ENCODE measurements around the gene COQ8A. TPM values are rescaled to one million over a fixed set of nuclear protein-coding genes. Genes with fewer than 3 reads are reported as not detected.
A peak's percentile ranks its signal among the peaks of the same experiment; 100 is the strongest.

Gene COQ8A
- total RNA-seq, 1 experiment from 2014 or later, result 35.3 TPM

DNA sequence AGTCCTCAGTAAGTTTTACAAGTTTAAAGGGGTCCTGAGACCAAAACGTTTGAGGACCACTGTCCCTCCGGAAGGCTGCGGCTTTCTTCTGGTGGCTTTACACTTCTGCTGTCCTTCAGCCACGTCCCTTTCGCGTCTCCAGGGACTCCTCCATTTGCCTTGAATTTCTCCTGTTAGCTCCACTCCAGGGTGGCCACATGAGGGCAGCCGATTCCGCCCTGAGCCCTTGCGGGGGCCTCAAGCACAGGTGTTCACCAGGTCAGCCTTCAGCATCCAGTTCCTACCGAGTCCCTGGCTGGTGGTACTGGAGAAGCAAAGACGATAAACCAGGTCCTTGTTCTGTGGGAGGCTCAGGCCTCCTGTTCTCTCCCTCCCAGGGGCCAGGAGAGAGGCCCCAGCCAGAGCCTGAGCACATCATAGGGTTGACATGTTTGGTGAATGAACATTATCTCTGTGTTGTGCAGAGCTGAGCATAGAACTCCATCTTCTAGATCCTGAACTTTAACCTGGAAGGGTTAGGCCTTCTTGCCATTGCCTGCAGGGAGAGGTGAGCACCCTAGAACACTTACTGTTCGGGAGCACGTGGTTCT is 27.4 kb upstream of the COQ8A start:
- Histone ChIP-seq H3K27ac (ENCODE audit: low read depth, low read length) (no peak overlapping the region), H3K9me2 (ENCODE audit: insufficient read depth) (no peaks in the 10 kb centered on the region), H3K4me1 (ENCODE audit: control insufficient read depth in 1 of 2, insufficient read depth in 2 of 2, low read length in 2 of 2) (no peaks in the 10 kb centered on the region), H3K4me2 (ENCODE audit: low read length) (no peak overlapping the region), H3K36me3 (ENCODE audit: control insufficient read depth in 1 of 2, insufficient read depth in 2 of 2, low read length in 2 of 2) (no peaks in the 10 kb centered on the region; a peak in 2 of 4 replicates), H4K20me1 (ENCODE audit: insufficient read depth) (no peaks in the 10 kb centered on the region), H3K4me3 (replicated peaks in 1 of 2; ENCODE audit: low read depth in 1 of 2, low read length in 2 of 2) (no peak overlapping the region), H3K79me2 (ENCODE audit: insufficient read depth, low read length) (no peaks in the 10 kb centered on the region), H3K27me3 (ENCODE audit: insufficient read depth, low read length) (no peaks in the 10 kb centered on the region), H2AFZ (ENCODE audit: low read depth, low read length, poor library complexity, severe bottlenecking) (no peak overlapping the region), H3K9ac (ENCODE audit: low read length) (no peak overlapping the region), H3K9me3 (ENCODE audit: control insufficient read depth in 1 of 2, insufficient read depth in 1 of 2, low read depth in 1 of 2, low read length in 2 of 2) (no peaks in the 10 kb centered on the region)
- POLR2A ChIA-PET, result no interaction called here
- no peak for DNase-seq (ENCODE audit: low read depth, low spot score)
- RAD21 ChIA-PET (ENCODE audit: low non-redundant PET in 1 of 2, low total read pairs in 2 of 2, uncharacterized antibody in 2 of 2, unreplicated experiment in 2 of 2), result interaction anchor here in 1 of 2 experiments (0.6 kb wide), 1 partner anchor 540 kb away, joined by 3 read pairs; no protein-coding TSS in a partner anchor
- CTCF ChIA-PET, result interaction anchor here (1.1 kb wide), 1 partner anchor 524 kb away, joined by 3 read pairs; no protein-coding TSS in a partner anchor
- TF ChIP-seq CEBPB (IDR thresholded peaks at IDR 0.05; ENCODE audit: low read depth), result no peak
- TF ChIP-seq SP1 (IDR thresholded peaks at IDR 0.05; ENCODE audit: low read depth), result no peak
- TF ChIP-seq FOSL1 (IDR thresholded peaks at IDR 0.05; ENCODE audit: low read depth), result no peak
- peak; percentile 61 for TF ChIP-seq RAD21 (IDR thresholded peaks at IDR 0.05; ENCODE audit: low read depth)
- no peak for TF ChIP-seq EZH2 (IDR thresholded peaks at IDR 0.05)
- TF ChIP-seq, protein P1, sequence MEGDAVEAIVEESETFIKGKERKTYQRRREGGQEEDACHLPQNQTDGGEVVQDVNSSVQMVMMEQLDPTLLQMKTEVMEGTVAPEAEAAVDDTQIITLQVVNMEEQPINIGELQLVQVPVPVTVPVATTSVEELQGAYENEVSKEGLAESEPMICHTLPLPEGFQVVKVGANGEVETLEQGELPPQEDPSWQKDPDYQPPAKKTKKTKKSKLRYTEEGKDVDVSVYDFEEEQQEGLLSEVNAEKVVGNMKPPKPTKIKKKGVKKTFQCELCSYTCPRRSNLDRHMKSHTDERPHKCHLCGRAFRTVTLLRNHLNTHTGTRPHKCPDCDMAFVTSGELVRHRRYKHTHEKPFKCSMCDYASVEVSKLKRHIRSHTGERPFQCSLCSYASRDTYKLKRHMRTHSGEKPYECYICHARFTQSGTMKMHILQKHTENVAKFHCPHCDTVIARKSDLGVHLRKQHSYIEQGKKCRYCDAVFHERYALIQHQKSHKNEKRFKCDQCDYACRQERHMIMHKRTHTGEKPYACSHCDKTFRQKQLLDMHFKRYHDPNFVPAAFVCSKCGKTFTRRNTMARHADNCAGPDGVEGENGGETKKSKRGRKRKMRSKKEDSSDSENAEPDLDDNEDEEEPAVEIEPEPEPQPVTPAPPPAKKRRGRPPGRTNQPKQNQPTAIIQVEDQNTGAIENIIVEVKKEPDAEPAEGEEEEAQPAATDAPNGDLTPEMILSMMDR (IDR thresholded peaks at IDR 0.05 in 2 of 3, conservative IDR thresholded peaks at IDR 0.05 in 1 of 3; ENCODE audit: borderline replicate concordance in 1 of 3, insufficient read depth in 1 of 3, low read depth in 2 of 3, low read length in 2 of 3), result 0 out of 6 replicates have a peak, but pooled peaks of 2 of the 3 experiments have one; percentile 14 to 19
- no peak for TF ChIP-seq ZFX (IDR thresholded peaks at IDR 0.05)
- intact Hi-C loops (cut with micrococcal nuclease), result no loop called here
- ATAC-seq, result peak; percentile 63; the same call in 1 of the 2 replicates
- no TSS peak for BruUV-seq (replicated peaks)

DNA sequence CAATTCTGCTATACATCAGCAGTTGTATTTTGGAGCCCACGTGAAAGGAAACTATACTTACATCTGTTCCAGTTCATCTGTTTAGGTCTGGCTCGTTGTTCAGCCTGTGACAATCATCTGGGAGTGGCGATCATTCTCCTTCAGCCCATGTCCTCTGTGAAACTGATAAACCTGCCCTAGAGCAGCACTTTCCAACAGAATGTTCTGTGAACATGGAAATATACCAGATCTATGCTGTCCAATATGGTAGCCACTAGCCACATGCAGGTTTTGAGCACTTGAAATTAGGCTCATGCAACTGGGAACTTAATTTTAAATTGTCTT is 24.5 kb upstream of the COQ8A start:
- ChIA-PET RAD21 (ENCODE audit: low non-redundant PET in 1 of 2, low total read pairs in 2 of 2, uncharacterized antibody in 2 of 2, unreplicated experiment in 2 of 2) (no interaction called here), POLR2A (no interaction called here), CTCF (no interaction called here)
- Histone ChIP-seq H3K79me2 (ENCODE audit: insufficient read depth, low read length) (no peaks in the 10 kb centered on the region), H3K36me3 (ENCODE audit: control insufficient read depth in 1 of 2, insufficient read depth in 2 of 2, low read length in 2 of 2) (no peaks in the 10 kb centered on the region; a peak in 1 of 4 replicates), H3K27me3 (ENCODE audit: insufficient read depth, low read length) (no peaks in the 10 kb centered on the region), H3K9ac (ENCODE audit: low read length) (no peak overlapping the region), H3K4me3 (replicated peaks in 1 of 2; ENCODE audit: low read depth in 1 of 2, low read length in 2 of 2) (no peak overlapping the region), H3K9me2 (ENCODE audit: insufficient read depth) (no peaks in the 10 kb centered on the region), H2AFZ (ENCODE audit: low read depth, low read length, poor library complexity, severe bottlenecking) (no peak overlapping the region), H3K9me3 (ENCODE audit: control insufficient read depth in 1 of 2, insufficient read depth in 1 of 2, low read depth in 1 of 2, low read length in 2 of 2) (no peaks in the 10 kb centered on the region), H3K27ac (ENCODE audit: low read depth, low read length) (no peak overlapping the region), H3K4me2 (ENCODE audit: low read length) (no peak overlapping the region), H4K20me1 (ENCODE audit: insufficient read depth) (no peaks in the 10 kb centered on the region), H3K4me1 (ENCODE audit: control insufficient read depth in 1 of 2, insufficient read depth in 2 of 2, low read length in 2 of 2) (no peaks in the 10 kb centered on the region)
- TF ChIP-seq CEBPB (IDR thresholded peaks at IDR 0.05; ENCODE audit: low read depth) (no peak), FOSL1 (IDR thresholded peaks at IDR 0.05; ENCODE audit: low read depth) (no peak), SIN3A (IDR thresholded peaks at IDR 0.05; ENCODE audit: low read depth) (no peak), SRF (IDR thresholded peaks at IDR 0.05; ENCODE audit: low read depth) (no peak), TCF7L2 (IDR thresholded peaks at IDR 0.05; ENCODE audit: borderline replicate concordance, extremely low read depth, insufficient read depth, insufficient read length) (no peak), SP1 (IDR thresholded peaks at IDR 0.05; ENCODE audit: low read depth) (no peak), EZH2 (IDR thresholded peaks at IDR 0.05) (no peak), ZFX (IDR thresholded peaks at IDR 0.05) (no peak), POLR2A (IDR thresholded peaks at IDR 0.05; ENCODE audit: borderline replicate concordance, extremely low read depth, insufficient read depth, insufficient read length) (no peak), ZNF274 (IDR thresholded peaks at IDR 0.05; ENCODE audit: low read depth, low read length) (no peak), EGR1 (IDR thresholded peaks at IDR 0.05; ENCODE audit: low read depth) (no peak), RAD21 (IDR thresholded peaks at IDR 0.05; ENCODE audit: low read depth) (no peak)
- TF ChIP-seq, protein P2, sequence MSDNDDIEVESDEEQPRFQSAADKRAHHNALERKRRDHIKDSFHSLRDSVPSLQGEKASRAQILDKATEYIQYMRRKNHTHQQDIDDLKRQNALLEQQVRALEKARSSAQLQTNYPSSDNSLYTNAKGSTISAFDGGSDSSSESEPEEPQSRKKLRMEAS (IDR thresholded peaks at IDR 0.05), result no peak
- TF ChIP-seq, protein P3, sequence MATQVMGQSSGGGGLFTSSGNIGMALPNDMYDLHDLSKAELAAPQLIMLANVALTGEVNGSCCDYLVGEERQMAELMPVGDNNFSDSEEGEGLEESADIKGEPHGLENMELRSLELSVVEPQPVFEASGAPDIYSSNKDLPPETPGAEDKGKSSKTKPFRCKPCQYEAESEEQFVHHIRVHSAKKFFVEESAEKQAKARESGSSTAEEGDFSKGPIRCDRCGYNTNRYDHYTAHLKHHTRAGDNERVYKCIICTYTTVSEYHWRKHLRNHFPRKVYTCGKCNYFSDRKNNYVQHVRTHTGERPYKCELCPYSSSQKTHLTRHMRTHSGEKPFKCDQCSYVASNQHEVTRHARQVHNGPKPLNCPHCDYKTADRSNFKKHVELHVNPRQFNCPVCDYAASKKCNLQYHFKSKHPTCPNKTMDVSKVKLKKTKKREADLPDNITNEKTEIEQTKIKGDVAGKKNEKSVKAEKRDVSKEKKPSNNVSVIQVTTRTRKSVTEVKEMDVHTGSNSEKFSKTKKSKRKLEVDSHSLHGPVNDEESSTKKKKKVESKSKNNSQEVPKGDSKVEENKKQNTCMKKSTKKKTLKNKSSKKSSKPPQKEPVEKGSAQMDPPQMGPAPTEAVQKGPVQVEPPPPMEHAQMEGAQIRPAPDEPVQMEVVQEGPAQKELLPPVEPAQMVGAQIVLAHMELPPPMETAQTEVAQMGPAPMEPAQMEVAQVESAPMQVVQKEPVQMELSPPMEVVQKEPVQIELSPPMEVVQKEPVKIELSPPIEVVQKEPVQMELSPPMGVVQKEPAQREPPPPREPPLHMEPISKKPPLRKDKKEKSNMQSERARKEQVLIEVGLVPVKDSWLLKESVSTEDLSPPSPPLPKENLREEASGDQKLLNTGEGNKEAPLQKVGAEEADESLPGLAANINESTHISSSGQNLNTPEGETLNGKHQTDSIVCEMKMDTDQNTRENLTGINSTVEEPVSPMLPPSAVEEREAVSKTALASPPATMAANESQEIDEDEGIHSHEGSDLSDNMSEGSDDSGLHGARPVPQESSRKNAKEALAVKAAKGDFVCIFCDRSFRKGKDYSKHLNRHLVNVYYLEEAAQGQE (IDR thresholded peaks at IDR 0.05; ENCODE audit: low read depth), result no peak
- no TSS peak for BruUV-seq (replicated peaks)
- ATAC-seq (no peak), DNase-seq (ENCODE audit: low read depth, low spot score) (no peak)
- intact Hi-C loops (cut with micrococcal nuclease), result no loop called here
